HG02623 (cell line): ENCODE data around the gene TSPY9.
"Not testable (repeated sequence)": the region's sequence is repeated elsewhere in the genome, so short reads cannot be mapped to it uniquely, and the experiment has no call there.

Experiments used
- ATAC-seq: cut with Tn5 transposase; IDR thresholded peaks from one replicate; pipeline ENCODE4 v1.9.1; 2021; ENCODE audit warnings: moderate library complexity; ENCODE audit not compliant: unreplicated experiment

TSPY9 gene, protein sequence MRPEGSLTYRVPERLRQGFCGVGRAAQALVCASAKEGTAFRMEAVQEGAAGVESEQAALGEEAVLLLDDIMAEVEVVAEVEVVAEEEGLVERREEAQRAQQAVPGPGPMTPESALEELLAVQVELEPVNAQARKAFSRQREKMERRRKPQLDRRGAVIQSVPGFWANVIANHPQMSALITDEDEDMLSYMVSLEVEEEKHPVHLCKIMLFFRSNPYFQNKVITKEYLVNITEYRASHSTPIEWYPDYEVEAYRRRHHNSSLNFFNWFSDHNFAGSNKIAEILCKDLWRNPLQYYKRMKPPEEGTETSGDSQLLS

DNA sequence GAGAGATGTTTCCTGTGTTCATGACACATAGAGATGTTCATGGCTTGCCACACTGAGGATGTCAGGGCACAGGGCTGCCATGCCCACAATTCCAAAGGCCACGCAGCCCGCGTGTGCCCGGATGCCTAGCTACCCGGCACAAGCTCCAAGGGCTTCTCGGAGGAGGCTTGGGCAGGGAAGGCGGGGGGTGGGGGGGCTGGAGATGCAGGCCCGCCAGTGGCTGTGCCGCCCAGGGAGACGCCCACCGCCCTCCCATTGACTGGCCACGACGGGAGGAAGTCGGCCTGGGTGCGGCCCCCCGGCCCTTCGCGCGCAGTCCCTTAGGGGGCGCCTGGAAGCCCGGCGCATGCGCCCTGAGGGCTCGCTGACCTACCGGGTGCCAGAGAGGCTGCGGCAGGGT lies at the start of gene TSPY9:
TSS of gene TSPY9 (plus strand) at position 301 of the 400 bp plus-strand sequence. CDS start at position 347, 46 bp downstream.
- ATAC-seq, result not testable (repeated sequence)

DNA sequence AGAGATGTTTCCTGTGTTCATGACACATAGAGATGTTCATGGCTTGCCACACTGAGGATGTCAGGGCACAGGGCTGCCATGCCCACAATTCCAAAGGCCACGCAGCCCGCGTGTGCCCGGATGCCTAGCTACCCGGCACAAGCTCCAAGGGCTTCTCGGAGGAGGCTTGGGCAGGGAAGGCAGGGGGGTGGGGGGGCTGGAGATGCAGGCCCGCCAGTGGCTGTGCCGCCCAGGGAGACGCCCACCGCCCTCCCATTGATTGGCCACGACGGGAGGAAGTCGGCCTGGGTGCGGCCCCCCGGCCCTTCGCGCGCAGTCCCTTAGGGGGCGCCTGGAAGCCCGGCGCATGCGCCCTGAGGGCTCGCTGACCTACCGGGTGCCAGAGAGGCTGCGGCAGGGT lies 20.4 kb upstream of the TSPY9 start, which contains the start of gene TSPY1:
TSS of gene TSPY1 (plus strand) at position 301 of the 400 bp plus-strand sequence. CDS start at position 347, 46 bp downstream.
- not testable (repeated sequence) for ATAC-seq

DNA sequence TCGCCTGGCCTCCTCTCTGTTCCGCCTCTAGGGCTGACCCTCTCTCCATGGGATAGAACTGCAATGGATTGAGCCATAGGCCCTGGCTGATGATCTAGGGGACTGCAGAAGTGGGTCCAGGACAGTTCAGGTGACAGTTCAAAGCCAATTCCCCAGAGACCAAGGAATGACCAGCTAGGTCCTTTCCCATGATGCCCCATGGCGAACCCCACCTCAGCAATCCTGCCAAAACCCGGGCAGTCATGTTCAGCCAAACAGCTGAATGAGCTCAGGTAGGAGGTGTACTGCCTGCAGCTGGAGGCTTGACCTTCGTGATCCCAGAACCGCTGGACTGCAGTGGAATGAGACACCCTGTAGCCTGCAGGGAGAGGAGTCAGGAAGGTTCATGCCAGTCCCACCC lies 17.3 kb downstream of the TSPY9 start:
- not testable (repeated sequence) for ATAC-seq

DNA sequence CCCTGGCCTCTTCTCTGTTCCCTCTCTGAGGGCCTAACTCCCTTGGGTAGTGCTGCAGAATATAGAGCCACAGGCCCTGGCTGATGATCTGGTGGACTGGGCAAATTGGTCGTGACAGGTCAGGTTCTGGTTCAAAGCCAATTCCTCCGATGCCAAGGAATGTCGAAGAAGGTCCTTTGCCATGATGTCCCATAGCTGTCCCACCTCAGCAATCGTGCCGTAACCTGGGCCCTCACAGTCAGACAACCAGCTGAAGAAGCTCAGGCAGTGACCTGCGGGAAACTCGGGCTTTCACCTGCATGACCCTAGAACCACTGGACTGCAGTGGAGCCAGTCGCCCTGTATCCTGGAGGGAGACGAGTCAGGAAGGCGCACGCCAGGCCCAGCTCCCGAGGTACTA lies 29.2 kb downstream of the TSPY9 start:
- not testable (repeated sequence) for ATAC-seq

DNA sequence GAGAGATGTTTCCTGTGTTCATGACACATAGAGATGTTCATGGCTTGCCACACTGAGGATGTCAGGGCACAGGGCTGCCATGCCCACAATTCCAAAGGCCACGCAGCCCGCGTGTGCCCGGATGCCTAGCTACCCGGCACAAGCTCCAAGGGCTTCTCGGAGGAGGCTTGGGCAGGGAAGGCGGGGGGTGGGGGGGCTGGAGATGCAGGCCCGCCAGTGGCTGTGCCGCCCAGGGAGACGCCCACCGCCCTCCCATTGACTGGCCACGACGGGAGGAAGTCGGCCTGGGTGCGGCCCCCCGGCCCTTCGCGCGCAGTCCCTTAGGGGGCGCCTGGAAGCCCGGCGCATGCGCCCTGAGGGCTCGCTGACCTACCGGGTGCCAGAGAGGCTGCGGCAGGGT lies 40.5 kb downstream of the TSPY9 start, which contains the start of gene TSPY10:
TSS of gene TSPY10 (plus strand) at position 301 of the 400 bp plus-strand sequence. CDS start at position 347, 46 bp downstream.
- ATAC-seq, result not testable (repeated sequence)
